A549 (cell line): Measurements from ENCODE around the gene EPB42.

ENCODE experiments used
- CHD2 ChIP-seq: fragments of 150-350 bp; IDR thresholded peaks from 2 replicates; pipeline ENCODE4 v1.6.1; 2014; ENCODE audit warnings: low read length; ENCODE audit not compliant: partially characterized antibody
- CTCF ChIP-seq: fragments of >200 bp; sonication (Bioruptor Twin); formaldehyde crosslinking; IDR thresholded peaks from 3 replicates; pipeline ENCODE4 v1.5.1; 2016
- RFX5 ChIP-seq: fragments of 450-650 bp; IDR thresholded peaks from 2 replicates; pipeline ENCODE4 v1.7.1; 2014; ENCODE audit warnings: antibody characterized with exemption, mild to moderate bottlenecking, moderate library complexity
- RNF2 ChIP-seq: fragments of 200-600 bp; sonication (generic); IDR thresholded peaks from 2 replicates; pipeline ENCODE4 v1.6.1; 2016; ENCODE audit warnings: low read depth, mild to moderate bottlenecking, antibody characterized with exemption, moderate library complexity, borderline replicate concordance

GRCh38 chr15:43193710-43194109 lies 27.1 kb downstream of the EPB42 start:
- TF ChIP-seq RFX5, result no peak
- TF ChIP-seq CTCF, result no peak
- TF ChIP-seq CHD2, result no peak
- no peak for TF ChIP-seq RNF2
